HAP-1 (cell line): ENCODE data around the gene DYRK3.

Source experiments
- DNase-seq, 2 experiments: peaks; one replicate each; pipeline ENCODE4 v3.0.0-alpha.2; 2016 to 2020; ENCODE audit warnings: low spot score in 2 of 2
- H3K27me3 ChIP-seq: fragments of 250-450 bp; sonication (Bioruptor Pico); 2 replicates; pipeline ENCODE4 v1.5.1; 2020; ENCODE audit warnings: low read depth, mild to moderate bottlenecking, moderate library complexity
- H3K36me3 ChIP-seq: fragments of 250-450 bp; sonication (Bioruptor Pico); replicated peaks from 2 replicates; pipeline ENCODE4 v1.5.1; 2020; ENCODE audit warnings: mild to moderate bottlenecking
- H3K4me1 ChIP-seq: fragments of 250-450 bp; sonication (Bioruptor Pico); 2 replicates; pipeline ENCODE4 v1.5.1; 2020; ENCODE audit warnings: mild to moderate bottlenecking
- H3K4me3 ChIP-seq: fragments of 250-450 bp; sonication (Bioruptor Pico); 2 replicates; pipeline ENCODE4 v1.5.1; 2020; ENCODE audit warnings: mild to moderate bottlenecking, moderate library complexity
- H3K9me3 ChIP-seq: fragments of 250-450 bp; sonication (Bioruptor Pico); 2 replicates; pipeline ENCODE4 v1.5.1; 2020; ENCODE audit warnings: mild to moderate bottlenecking, moderate library complexity
- in situ Hi-C: fragments of 300-500 bp; cut with MboI; formaldehyde crosslinking; loops from 3 replicates; pipeline ENCODE4 v1.14.3; 2020; ENCODE audit warnings: low sequenced_read_pairs, inconsistent platforms, mixed read lengths

The DYRK3 gene

GRCh38 chr1:206685334-206685768, 50.0 kb downstream of the DYRK3 start:
- in situ Hi-C loops, result no loop called here
- H3K36me3 ChIP-seq, result no peaks in the 10 kb centered on the region
- peak overlapping the region; percentile 70 for H3K4me3 ChIP-seq
- peaks cover 18% of the 10 kb centered on the region for H3K4me1 ChIP-seq
- H3K27me3 ChIP-seq, result peaks cover 8% of the 10 kb centered on the region
- peak in 1 of 2 experiments; percentile 44 for DNase-seq
- H3K9me3 ChIP-seq, result no peaks in the 10 kb centered on the region

GRCh38 chr1:206685769-206686477, 50.6 kb downstream of the DYRK3 start:
- Histone ChIP-seq H3K9me3 (no peaks in the 10 kb centered on the region), H3K27me3 (peaks cover 3% of the 10 kb centered on the region; the same call in 1 of the 2 replicates), H3K4me1 (peaks cover 18% of the 10 kb centered on the region), H3K4me3 (peak overlapping the region; percentile 70), H3K36me3 (no peaks in the 10 kb centered on the region)
- peak; percentile 32 to 58 for DNase-seq
- in situ Hi-C loops, result no loop called here

GRCh38 chr1:206686478-206687249, 51.3 kb downstream of the DYRK3 start:
- in situ Hi-C loops, result no loop called here
- peaks cover 18% of the 10 kb centered on the region for H3K4me1 ChIP-seq
- no peaks in the 10 kb centered on the region for H3K9me3 ChIP-seq
- H3K36me3 ChIP-seq, result no peaks in the 10 kb centered on the region
- no peaks in the 10 kb centered on the region for H3K27me3 ChIP-seq
- peak overlapping the region; percentile 70 for H3K4me3 ChIP-seq
- no peak for DNase-seq

GRCh38 chr1:206687251-206687914, 52.0 kb downstream of the DYRK3 start:
- no peaks in the 10 kb centered on the region for H3K36me3 ChIP-seq
- peaks cover 18% of the 10 kb centered on the region for H3K4me1 ChIP-seq
- DNase-seq, result no peak
- no peak overlapping the region for H3K4me3 ChIP-seq
- no peaks in the 10 kb centered on the region for H3K27me3 ChIP-seq
- H3K9me3 ChIP-seq, result no peaks in the 10 kb centered on the region
- in situ Hi-C loops, result no loop called here

GRCh38 chr1:206687915-206688442, 52.6 kb downstream of the DYRK3 start:
- peak; percentile 26 to 42 for DNase-seq
- no peaks in the 10 kb centered on the region for H3K9me3 ChIP-seq
- in situ Hi-C loops, result no loop called here
- H3K27me3 ChIP-seq, result no peaks in the 10 kb centered on the region
- H3K4me1 ChIP-seq, result peaks cover 18% of the 10 kb centered on the region
- no peaks in the 10 kb centered on the region for H3K36me3 ChIP-seq
- H3K4me3 ChIP-seq, result no peak overlapping the region

GRCh38 chr1:206690516-206690915, 55.2 kb downstream of the DYRK3 start:
- no peaks in the 10 kb centered on the region for H3K36me3 ChIP-seq
- in situ Hi-C loops, result no loop called here
- no peaks in the 10 kb centered on the region for H3K27me3 ChIP-seq
- DNase-seq, result no peak
- H3K9me3 ChIP-seq, result no peaks in the 10 kb centered on the region
- H3K4me3 ChIP-seq, result no peak overlapping the region
- peaks cover 18% of the 10 kb centered on the region for H3K4me1 ChIP-seq

- in situ Hi-C loops, result no loop called here
- no peaks in the 10 kb centered on the region for H3K9me3 ChIP-seq
- H3K27me3 ChIP-seq, result no peaks in the 10 kb centered on the region
- H3K36me3 ChIP-seq, result no peaks in the 10 kb centered on the region
- no peak for DNase-seq
- no peak overlapping the region for H3K4me3 ChIP-seq
- H3K4me1 ChIP-seq, result peaks cover 17% of the 10 kb centered on the region
Observed at GRCh38 chr1:206691604-206692003, 56.3 kb downstream of the DYRK3 start.

GRCh38 chr1:206693029-206693428, 57.7 kb downstream of the DYRK3 start:
- Histone ChIP-seq H3K36me3 (no peaks in the 10 kb centered on the region), H3K4me3 (no peak overlapping the region)
- in situ Hi-C loops, result no loop called here

GRCh38 chr1:206693592-206693991, 58.3 kb downstream of the DYRK3 start:
- in situ Hi-C loops, result no loop called here
- no peaks in the 10 kb centered on the region for H3K36me3 ChIP-seq
- no peaks in the 10 kb centered on the region for H3K4me1 ChIP-seq
- H3K9me3 ChIP-seq, result no peaks in the 10 kb centered on the region
- DNase-seq, result no peak
- H3K27me3 ChIP-seq, result no peaks in the 10 kb centered on the region
- H3K4me3 ChIP-seq, result no peak overlapping the region

More at GRCh38 chr1:206693029-206693428, 57.7 kb downstream of the DYRK3 start:
- Histone ChIP-seq H3K4me1 (peaks cover 3% of the 10 kb centered on the region), H3K27me3 (no peaks in the 10 kb centered on the region), H3K9me3 (no peaks in the 10 kb centered on the region)
- no peak for DNase-seq

GRCh38 chr1:206694171-206695124, 59.1 kb downstream of the DYRK3 start:
- Histone ChIP-seq H3K4me1 (no peaks in the 10 kb centered on the region), H3K36me3 (no peaks in the 10 kb centered on the region), H3K9me3 (no peaks in the 10 kb centered on the region), H3K4me3 (no peak overlapping the region), H3K27me3 (no peaks in the 10 kb centered on the region)
- in situ Hi-C loops, result no loop called here
- DNase-seq, result no peak

- no peaks in the 10 kb centered on the region for H3K27me3 ChIP-seq
- H3K36me3 ChIP-seq, result no peaks in the 10 kb centered on the region
- in situ Hi-C loops, result no loop called here
- no peak overlapping the region for H3K4me3 ChIP-seq
- DNase-seq, result no peak
- no peaks in the 10 kb centered on the region for H3K4me1 ChIP-seq
- H3K9me3 ChIP-seq, result no peaks in the 10 kb centered on the region
Observed at GRCh38 chr1:206695733-206696132, 60.4 kb downstream of the DYRK3 start.

- no peaks in the 10 kb centered on the region for H3K27me3 ChIP-seq
- H3K36me3 ChIP-seq, result no peaks in the 10 kb centered on the region
- in situ Hi-C loops, result no loop called here
- no peaks in the 10 kb centered on the region for H3K9me3 ChIP-seq
- H3K4me3 ChIP-seq, result no peak overlapping the region
- H3K4me1 ChIP-seq, result no peaks in the 10 kb centered on the region
- no peak for DNase-seq
Observed at GRCh38 chr1:206696812-206697585, 61.7 kb downstream of the DYRK3 start.
